Activated CD8-positive, alpha-beta memory T cell treated with anti-CD3 and anti-CD28 coated beads, Interleukin-2, amount 50 U/mL, for 24 hours (primary cell): ENCODE results near the gene MAN1A1.

Source experiments
- DNase-seq: peaks from one replicate; pipeline ENCODE4 v3.0.0-alpha.2; 2020; ENCODE audit errors: extremely low read depth

MAN1A1 gene

DNA sequence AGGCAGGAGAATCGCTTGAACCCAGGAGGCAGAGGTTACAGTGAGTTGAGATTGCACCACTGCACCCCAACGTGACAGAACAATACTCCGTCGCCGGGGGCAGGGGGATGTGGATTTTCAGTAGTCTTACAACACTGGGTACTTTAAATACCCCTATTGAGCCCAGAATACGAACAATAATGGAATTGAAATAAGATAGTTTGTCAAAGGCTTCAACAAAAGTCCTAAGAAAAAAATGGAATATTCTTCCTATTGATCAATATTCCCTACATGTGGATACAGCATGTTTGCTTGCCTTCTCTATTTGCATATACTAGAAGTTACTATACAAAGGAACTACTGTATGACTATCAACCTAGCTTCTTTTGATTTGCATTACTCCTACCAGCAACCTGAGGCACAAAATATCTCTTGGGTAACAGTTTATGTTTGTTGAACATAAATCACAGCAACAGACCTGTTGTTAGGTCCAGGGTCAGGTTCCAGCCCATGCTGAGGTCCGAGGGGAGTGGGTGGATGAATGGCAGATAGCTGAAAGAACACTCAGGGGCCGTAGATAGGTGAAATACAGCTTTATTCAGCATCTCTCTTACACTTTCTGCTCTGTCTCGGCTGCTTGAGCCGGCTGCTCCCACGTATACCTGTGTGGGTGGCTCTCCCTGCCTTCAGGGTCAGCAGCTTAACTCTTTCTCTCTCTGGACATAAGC lies 23.8 kb downstream of the MAN1A1 start:
- DNase-seq: no peak

DNA sequence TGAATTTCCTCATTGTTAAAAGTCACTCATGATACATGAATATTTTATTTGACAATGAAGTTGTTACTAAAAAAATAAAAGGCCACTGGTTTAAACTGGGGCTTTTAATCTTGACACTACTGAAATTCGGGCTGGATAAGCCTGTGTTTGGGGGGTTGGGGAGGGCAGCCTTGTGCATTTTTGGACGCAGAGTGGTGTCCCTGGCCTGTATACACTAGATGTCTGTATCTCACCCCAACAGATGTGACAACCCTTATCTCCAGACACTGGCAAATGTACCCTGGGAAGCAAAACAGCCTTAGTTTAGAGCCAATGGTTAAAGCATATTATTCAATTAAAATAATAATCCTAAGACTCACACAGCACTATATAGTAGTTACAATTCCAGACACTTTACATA lies 24.8 kb downstream of the MAN1A1 start:
- no peak for DNase-seq

DNA sequence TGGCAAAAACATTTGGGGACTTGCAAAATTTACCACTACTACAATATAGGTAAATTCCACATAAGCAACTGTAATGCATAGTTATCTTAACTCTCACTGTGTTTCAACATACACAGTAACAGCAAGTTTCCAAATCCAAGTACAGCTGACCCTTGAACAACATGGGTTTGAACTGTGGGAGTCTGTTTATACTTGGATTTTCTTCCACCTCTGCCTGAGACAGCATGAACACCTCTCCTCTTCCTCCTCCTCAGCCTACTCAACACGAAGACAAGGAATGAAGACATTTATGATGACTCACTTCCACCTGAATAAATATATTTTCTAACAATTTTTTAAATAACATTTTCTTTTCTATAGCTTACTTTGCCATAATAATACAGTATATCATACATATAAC lies 25.6 kb downstream of the MAN1A1 start:
- DNase-seq: no peak

- no peak for DNase-seq
These were observed 26.1 kb downstream of the MAN1A1 start for GRCh38 chr6:119323478-119323877.

- DNase-seq: no peak
These were observed 26.7 kb downstream of the MAN1A1 start for GRCh38 chr6:119322715-119323350.

GRCh38 chr6:119322034-119322433 lies 27.5 kb downstream of the MAN1A1 start:
- no peak for DNase-seq

DNA sequence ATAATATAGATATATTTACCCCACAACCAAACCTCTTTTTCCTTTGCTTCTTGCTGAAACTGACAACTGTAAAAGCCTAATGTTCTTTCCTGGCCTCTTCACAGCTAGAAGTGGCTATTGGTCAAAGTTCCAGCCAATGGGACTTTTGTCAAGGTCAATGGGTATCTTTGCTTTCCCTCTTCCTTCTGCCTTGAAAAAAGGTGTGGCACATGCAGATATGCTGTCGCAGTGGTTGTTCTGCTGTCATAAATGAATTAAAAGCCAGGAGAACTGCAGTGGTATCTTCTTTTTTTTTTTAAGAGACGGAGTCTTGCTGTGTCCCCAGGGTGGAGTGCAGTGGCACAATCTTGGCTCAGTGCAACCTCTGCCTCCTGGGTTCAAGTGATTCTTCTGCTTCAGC lies 29.9 kb downstream of the MAN1A1 start:
- DNase-seq: no peak

DNA sequence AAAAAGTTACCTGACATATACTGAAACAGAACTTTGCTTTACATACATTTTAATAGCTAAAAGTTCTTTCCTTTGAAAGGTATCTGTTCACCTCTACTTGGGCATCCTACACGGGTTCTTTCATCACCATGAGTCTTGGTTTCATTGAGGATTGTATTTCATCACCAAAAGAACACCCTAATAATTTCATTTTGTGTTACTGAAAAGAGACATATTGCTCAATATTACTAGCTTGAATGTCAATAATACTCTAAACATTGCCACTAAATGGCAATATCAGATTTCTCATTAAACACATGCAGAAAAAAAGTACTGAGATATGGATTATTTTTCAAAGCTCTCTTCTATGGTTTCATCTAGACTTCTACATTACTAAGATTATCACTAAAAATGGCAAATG lies 30.8 kb downstream of the MAN1A1 start:
- DNase-seq: no peak

GRCh38 chr6:119318176-119318575 lies 31.4 kb downstream of the MAN1A1 start:
- no peak for DNase-seq

GRCh38 chr6:119317007-119317406 lies 32.6 kb downstream of the MAN1A1 start:
- DNase-seq: no peak

DNA sequence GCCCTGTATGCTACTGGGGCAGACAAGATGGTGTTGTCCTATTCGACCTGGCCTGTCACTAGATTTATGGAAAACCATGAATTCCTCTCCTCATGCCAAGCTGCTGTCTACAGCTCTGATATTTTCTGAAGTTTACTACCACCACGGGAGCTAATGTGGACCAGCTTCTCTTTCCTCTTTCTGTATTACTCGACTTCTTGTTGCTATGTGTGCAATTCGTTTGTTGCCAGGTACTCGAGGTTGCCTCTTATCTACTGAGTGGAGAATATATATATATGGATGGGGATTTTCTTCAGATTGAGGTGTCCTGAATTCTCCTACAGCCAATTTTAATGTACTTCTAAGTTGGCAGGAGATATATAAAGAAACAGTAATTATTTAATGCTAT lies 34.7 kb downstream of the MAN1A1 start:
- DNase-seq: no peak

DNA sequence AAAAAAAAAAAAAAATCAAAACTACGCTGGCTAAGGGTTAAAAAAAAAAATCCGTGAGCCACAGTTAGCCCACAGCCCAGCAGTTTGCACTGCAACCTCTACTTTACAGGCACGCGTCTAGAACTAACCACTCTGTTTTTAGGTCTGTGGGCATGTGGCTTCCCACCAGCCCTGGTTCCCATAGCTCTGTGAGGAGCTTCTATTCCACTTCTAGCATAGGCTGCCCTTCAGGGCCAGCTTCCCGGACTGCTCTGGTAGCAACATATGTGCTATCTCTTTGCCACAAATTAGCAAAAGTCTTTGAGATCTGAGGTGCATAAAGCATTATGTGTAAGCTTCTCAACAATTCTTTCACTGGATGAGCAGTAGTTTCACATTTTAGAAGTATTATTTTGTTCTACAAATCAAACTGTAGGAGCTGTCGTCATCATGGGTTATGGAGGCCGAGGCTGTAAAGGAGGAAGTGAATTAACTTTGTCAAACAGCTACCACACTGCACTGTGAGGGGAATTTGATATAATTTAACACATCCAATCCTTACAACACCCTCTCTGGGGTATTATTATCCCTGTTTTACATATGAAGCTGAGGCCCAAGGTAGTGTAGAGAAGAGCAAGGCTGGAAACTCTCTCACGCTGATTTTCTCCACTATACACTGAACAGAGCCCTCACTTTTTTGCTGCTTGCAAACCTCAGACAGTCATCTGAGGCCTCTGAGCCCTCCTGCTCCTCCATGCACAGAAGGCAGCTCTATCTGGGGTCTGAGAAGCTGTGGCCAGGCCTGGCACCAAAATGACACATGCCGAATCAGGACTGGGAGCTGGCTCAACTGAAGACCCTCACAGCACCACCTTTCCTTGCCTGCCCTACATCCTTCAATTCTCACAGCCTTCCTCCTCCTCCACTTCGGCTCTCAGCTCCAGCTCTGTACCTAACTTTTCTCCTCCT lies 35.4 kb downstream of the MAN1A1 start:
- DNase-seq: no peak

DNA sequence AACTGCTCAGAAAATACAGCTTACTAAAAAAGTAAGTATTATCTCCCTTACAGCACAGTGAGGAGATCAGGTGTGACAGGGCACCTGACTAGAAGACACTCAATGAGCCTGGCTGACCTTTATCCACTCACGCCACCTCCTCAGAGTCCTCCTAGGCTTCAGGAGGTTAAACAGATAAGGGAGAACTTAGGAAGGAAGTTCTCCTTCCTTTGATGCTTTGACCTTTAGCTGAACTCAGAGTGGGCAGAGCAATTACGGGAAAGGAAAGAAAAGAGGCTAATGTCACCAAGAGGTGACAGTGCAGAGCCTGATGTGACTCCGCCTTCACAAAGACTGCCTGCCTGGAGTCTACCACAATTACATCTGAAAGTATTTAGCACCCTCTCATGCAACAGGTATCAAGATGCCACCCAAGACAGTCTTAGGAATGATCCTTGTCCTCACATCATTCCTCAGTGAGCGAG lies 36.7 kb downstream of the MAN1A1 start:
- no peak for DNase-seq

- no peak for DNase-seq
These were observed 37.1 kb downstream of the MAN1A1 start for GRCh38 chr6:119312441-119312840.

- DNase-seq: no peak
These were observed 37.9 kb downstream of the MAN1A1 start for GRCh38 chr6:119311514-119312142.

DNA sequence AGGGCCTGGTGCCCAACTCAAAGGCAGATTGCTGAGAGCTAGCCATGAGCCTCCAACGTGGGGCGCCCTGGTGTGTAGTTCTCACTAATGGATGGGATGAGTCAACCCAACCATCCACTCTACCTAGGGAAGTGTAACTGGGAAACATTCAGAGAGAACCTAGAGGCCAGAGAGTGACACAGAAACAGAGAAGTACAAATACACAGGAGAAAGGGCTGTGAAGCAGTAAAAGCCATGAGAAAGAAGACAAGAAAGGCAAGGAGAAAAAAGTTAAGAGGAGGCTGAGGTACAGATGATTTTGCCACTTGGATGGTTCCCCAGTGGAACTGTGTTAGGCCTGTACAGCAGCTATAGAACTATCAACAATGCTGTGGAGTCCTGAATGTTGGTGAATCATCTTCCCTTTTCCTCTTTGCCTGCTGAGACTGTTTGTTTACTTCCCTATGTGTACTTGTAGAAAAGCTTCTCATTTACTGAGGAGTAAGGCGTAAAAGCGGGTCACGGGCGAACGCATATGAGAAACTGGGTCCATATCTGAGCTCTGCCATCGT lies 39.0 kb downstream of the MAN1A1 start:
- no peak for DNase-seq

- DNase-seq: no peak
These were observed 40.4 kb downstream of the MAN1A1 start for GRCh38 chr6:119308991-119309657.

GRCh38 chr6:119308048-119308570 lies 41.5 kb downstream of the MAN1A1 start:
- DNase-seq: no peak

- no peak for DNase-seq
These were observed 42.5 kb downstream of the MAN1A1 start for GRCh38 chr6:119307056-119307455.

DNA sequence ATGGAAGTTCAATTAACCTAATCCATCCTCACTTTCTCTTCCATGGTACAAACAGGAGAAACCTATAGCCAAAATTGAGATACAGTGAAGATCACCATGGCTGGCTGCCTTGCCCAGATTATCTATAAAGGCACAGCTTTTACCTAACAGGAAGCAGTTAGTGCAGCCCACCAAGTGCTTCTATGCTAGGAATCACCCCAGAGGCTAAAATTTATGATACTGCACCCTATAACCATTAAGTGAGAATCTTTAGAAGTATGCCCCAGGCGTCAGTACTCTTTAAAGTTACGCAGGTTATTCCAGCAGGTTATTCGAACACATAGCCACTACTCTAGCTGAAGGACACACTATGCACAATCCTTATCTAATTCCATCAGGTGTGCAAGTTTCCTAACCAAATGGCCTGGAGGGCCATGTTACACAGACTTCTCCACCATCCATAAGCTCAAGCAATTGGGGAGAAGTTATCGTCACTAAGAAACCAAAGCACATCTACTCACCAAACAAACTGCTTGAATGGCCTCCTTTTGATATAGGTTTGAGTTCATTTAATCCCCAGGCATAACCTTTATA lies 43.1 kb downstream of the MAN1A1 start:
- DNase-seq: no peak
